H1 (cell line): Measurements from ENCODE around the gene MYH7B. TPM values are rescaled to one million over a fixed set of nuclear protein-coding genes. Genes with fewer than 3 reads are reported as not detected.

Experiments used
- CTCF ChIA-PET: fragments of 300-600 bp; sonication (Branson Sonifier 250); formaldehyde crosslinking; loops from one replicate; lab custom pipeline; 2021; ENCODE audit not compliant: partially characterized antibody; lab: Charles Lee
- POLR2A ChIA-PET: fragments of 300-600 bp; sonication (Branson Sonifier 250); formaldehyde crosslinking; loops from one replicate; lab custom pipeline; 2021; ENCODE audit warnings: inconsistent platforms; ENCODE audit not compliant: partially characterized antibody; lab: Charles Lee
- DNase-seq, 2 experiments: peaks; one replicate each; pipeline versions ENCODE4 v3.0.0 to v3.0.0-alpha.2; 2010 to 2022; ENCODE audit warnings: low spot score in 2 of 2, low read depth in 1 of 2, mixed read lengths in 1 of 2
- FAIRE-seq: peaks from 2 replicates; lab custom pipeline; 2011; peaks lifted over from hg19 to GRCh38; lab: Jason Lieb, UNC
- H2AFZ ChIP-seq: 2 replicates; pipeline ENCODE4 v1.8.1; 2012; ENCODE audit warnings: low read length, inconsistent platforms
- H2AK5ac ChIP-seq: 2 replicates; pipeline ENCODE4 v1.6.1; 2013; ENCODE audit warnings: low read depth, low read length
- H2BK120ac ChIP-seq: replicated peaks from 2 replicates; pipeline ENCODE3; 2013; ENCODE audit warnings: low read depth, low read length, inconsistent platforms
- H2BK12ac ChIP-seq: 2 replicates; pipeline ENCODE4 v1.6.1; 2013; ENCODE audit warnings: low read depth, low read length
- H2BK15ac ChIP-seq: 2 replicates; pipeline ENCODE4 v1.6.1; 2013; ENCODE audit warnings: low read length
- H2BK20ac ChIP-seq: 2 replicates; pipeline ENCODE4 v1.6.1; 2013; ENCODE audit warnings: low read length
- H2BK5ac ChIP-seq: 2 replicates; pipeline ENCODE4 v1.6.1; 2013; ENCODE audit warnings: low read depth, low read length
- H3K14ac ChIP-seq: 2 replicates; pipeline ENCODE4 v1.6.1; 2013; ENCODE audit warnings: inconsistent platforms; ENCODE audit not compliant: insufficient read length
- H3K18ac ChIP-seq: 2 replicates; pipeline ENCODE4 v1.6.1; 2013; ENCODE audit warnings: low read length; ENCODE audit errors: extremely low read depth
- H3K23ac ChIP-seq: 2 replicates; pipeline ENCODE4 v1.6.1; 2013; ENCODE audit warnings: inconsistent platforms; ENCODE audit not compliant: insufficient read length
- H3K23me2 ChIP-seq: 2 replicates; pipeline ENCODE4 v1.6.1; 2013; ENCODE audit warnings: low read depth, low read length
- H3K27ac ChIP-seq: 2 replicates; pipeline ENCODE4 v1.6.1; 2011; ENCODE audit warnings: low read depth, low read length, inconsistent platforms
- H3K27me3 ChIP-seq, 4 experiments: replicated peaks in 1 of 4; 1 replicate in 1 of 4; 2 replicates in 3 of 4; pipeline versions ENCODE4 v1.6.1 to v1.8.1; 2011 to 2013; ENCODE audit warnings: low read length in 3 of 4, mild to moderate bottlenecking in 3 of 4, inconsistent platforms in 2 of 4, mixed read lengths in 2 of 4, moderate library complexity in 1 of 4; ENCODE audit not compliant: control insufficient read depth in 3 of 4, insufficient read depth in 3 of 4; ENCODE audit errors: extremely low read depth in 1 of 4
- H3K36me3 ChIP-seq, 4 experiments: 2 replicates each; pipeline versions ENCODE4 v1.6.1 to v1.8.1; 2011 to 2013; ENCODE audit warnings: mild to moderate bottlenecking in 4 of 4, low read length in 3 of 4, moderate library complexity in 2 of 4, control low read depth in 1 of 4, inconsistent platforms in 1 of 4; ENCODE audit not compliant: insufficient read depth in 4 of 4, control insufficient read depth in 2 of 4
- H3K4ac ChIP-seq: replicated peaks from 2 replicates; pipeline ENCODE3; 2013; ENCODE audit warnings: low read length, low read depth, mixed read lengths, inconsistent platforms; ENCODE audit not compliant: insufficient read length
- H3K4me1 ChIP-seq, 4 experiments: replicated peaks in 1 of 4; 1 replicate in 1 of 4; 2 replicates in 3 of 4; pipeline versions ENCODE4 v1.6.1 to v1.8.1; 2011 to 2013; ENCODE audit warnings: low read length in 3 of 4, inconsistent platforms in 2 of 4, mixed read lengths in 1 of 4; ENCODE audit not compliant: insufficient read depth in 4 of 4, control insufficient read depth in 3 of 4
- H3K4me2 ChIP-seq, 2 experiments: 2 replicates each; pipeline versions ENCODE4 v1.6.1 to v1.8.1; 2011 to 2013; ENCODE audit warnings: low read depth in 2 of 2, low read length in 2 of 2, control low read depth in 1 of 2, inconsistent platforms in 1 of 2, mild to moderate bottlenecking in 1 of 2; ENCODE audit not compliant: insufficient read depth in 1 of 2
- H3K4me3 ChIP-seq, 4 experiments: fragments of 200-600, 300-600 bp in 1 of 4; sonication (generic), shearing (Covaris generic), sonication (Bioruptor Twin) in 1 of 4; 2 replicates each; pipeline versions ENCODE4 v1.5.1 to v1.8.1; 2011 to 2016; ENCODE audit warnings: low read length in 4 of 4, low read depth in 3 of 4, control low read depth in 2 of 4, inconsistent platforms in 2 of 4, mild to moderate bottlenecking in 2 of 4, mixed read lengths in 1 of 4, moderate library complexity in 1 of 4; ENCODE audit not compliant: insufficient read depth in 2 of 4; ENCODE audit errors: extremely low read depth in 1 of 4
- H3K56ac ChIP-seq: replicated peaks from 2 replicates; pipeline ENCODE3; 2013; ENCODE audit warnings: low read depth, mild to moderate bottlenecking, mixed read lengths, low read length, inconsistent platforms; ENCODE audit not compliant: insufficient read length
- H3K79me1 ChIP-seq: 2 replicates; pipeline ENCODE4 v1.6.1; 2013; ENCODE audit warnings: low read depth, low read length, control low read depth
- H3K79me2 ChIP-seq, 2 experiments: 2 replicates each; pipeline versions ENCODE4 v1.6.1 to v1.8.1; 2012 to 2013; ENCODE audit warnings: low read length in 2 of 2, mild to moderate bottlenecking in 2 of 2, inconsistent platforms in 1 of 2; ENCODE audit not compliant: insufficient read depth in 2 of 2, control insufficient read depth in 1 of 2
- H3K9ac ChIP-seq, 4 experiments: replicated peaks in 1 of 4; 1 replicate in 1 of 4; 2 replicates in 3 of 4; pipeline versions ENCODE4 v1.6.1 to v1.8.1; 2011 to 2013; ENCODE audit warnings: low read depth in 3 of 4, low read length in 3 of 4, control low read depth in 2 of 4, mild to moderate bottlenecking in 2 of 4, moderate library complexity in 2 of 4, inconsistent platforms in 1 of 4; ENCODE audit errors: extremely low read depth in 1 of 4
- H3K9me3 ChIP-seq, 2 experiments: 2 replicates each; pipeline versions ENCODE4 v1.6.1 to v1.8.1; 2012 to 2013; ENCODE audit warnings: mild to moderate bottlenecking in 2 of 2, moderate library complexity in 2 of 2, control low read depth in 1 of 2, inconsistent platforms in 1 of 2, low read depth in 1 of 2, low read length in 1 of 2, mixed read lengths in 1 of 2; ENCODE audit not compliant: insufficient read depth in 2 of 2
- H4K20me1 ChIP-seq, 2 experiments: replicated peaks in 1 of 2; 2 replicates each; pipeline versions ENCODE3 to v1.8.1; 2011 to 2013; ENCODE audit warnings: inconsistent platforms in 2 of 2, low read length in 2 of 2, mild to moderate bottlenecking in 1 of 2; ENCODE audit not compliant: insufficient read depth in 2 of 2, control insufficient read depth in 1 of 2
- H4K5ac ChIP-seq: 2 replicates; pipeline ENCODE4 v1.6.1; 2013; ENCODE audit warnings: low read length, low read depth, mixed read lengths, inconsistent platforms; ENCODE audit not compliant: insufficient read length
- H4K8ac ChIP-seq: 2 replicates; pipeline ENCODE4 v1.8.0; 2013; ENCODE audit warnings: mild to moderate bottlenecking, moderate library complexity, low read length, inconsistent platforms; ENCODE audit not compliant: insufficient read depth; ENCODE audit errors: extremely low read depth
- H4K91ac ChIP-seq: replicated peaks from 2 replicates; pipeline ENCODE3; 2013; ENCODE audit warnings: low read length, mixed read lengths, inconsistent platforms; ENCODE audit not compliant: insufficient read length
- ATF3 ChIP-seq: IDR thresholded peaks from 2 replicates; pipeline ENCODE4 v1.6.1; 2011; ENCODE audit warnings: low read depth, mild to moderate bottlenecking, low read length; ENCODE audit not compliant: insufficient read depth
- BRCA1 ChIP-seq: IDR thresholded peaks from 2 replicates; pipeline ENCODE4 v1.6.1; 2012; ENCODE audit warnings: low read depth, low read length, improper control_type of control experiment
- EZH2 ChIP-seq: fragments of 200-600 bp; sonication (generic); IDR thresholded peaks from 2 replicates; pipeline ENCODE4 v1.7.1; 2012; ENCODE audit warnings: low read depth, mild to moderate bottlenecking, moderate library complexity, low read length, inconsistent platforms; ENCODE audit not compliant: severe bottlenecking
- GABPA ChIP-seq: IDR thresholded peaks from 2 replicates; pipeline ENCODE4 v1.6.1; 2011; ENCODE audit warnings: mild to moderate bottlenecking, low read length, moderate library complexity, borderline replicate concordance; ENCODE audit not compliant: insufficient read depth
- PHF8 ChIP-seq: fragments of 200-600 bp; sonication (generic); conservative IDR thresholded peaks from 2 replicates; pipeline ENCODE4 v1.7.1; 2012; ENCODE audit warnings: low read depth, mild to moderate bottlenecking, inconsistent platforms, low read length, moderate library complexity
- WGBS, 2 experiments: shearing (Covaris generic) in 1 of 2; methylation state at CpG; one replicate each; pipeline versions ENCODE4 v1.1.6 to v1.1.7; 2013 to 2015; ENCODE audit warnings: low lambda C conversion rate in 2 of 2, mixed read lengths in 2 of 2, inconsistent platforms in 1 of 2, low coverage in 1 of 2, missing lambda C conversion rate in 1 of 2; ENCODE audit not compliant: insufficient replicate concordance in 2 of 2, insufficient coverage in 1 of 2, insufficient read length in 1 of 2; ENCODE audit errors: extremely low coverage in 1 of 2, missing lambda C conversion rate in 1 of 2; 5-methylcytosine and 5-hydroxymethylcytosine counted together
- polyA plus RNA-seq, 7 experiments: library from polyadenylated mRNA; depleted of rRNA in 3 of 7; stranded (reverse) in 5 of 7; unstranded in 2 of 7; fragments of >200 nt in 5 of 7; fragments of 200-250 nt in 2 of 7; gene quantifications; 1 replicate in 5 of 7; 2 replicates in 1 of 7; 4 replicates in 1 of 7; pipeline versions ENCODE4 v1.2.1 to v1.2.3, GENCODE V29; 2011 to 2013; ENCODE audit warnings: missing spikeins in 2 of 7, mixed read lengths in 2 of 7
- total RNA-seq: library from RNA; stranded (reverse); fragmentation: NEBNext Ultra II Directional; extraction: Animal tissue kit (Norgen Biotek cat#: 25700); gene quantifications from 2 replicates; pipeline ENCODE4 v1.2.1, GENCODE V29; 2021

MYH7B gene
- total and polyA plus RNA-seq, 2 of the 8 experiments (the other 6 are each of a cell fraction or from before 2014, with no cell fraction given), result 0.15 to 0.30 TPM

- no peak overlapping the region for H4K91ac ChIP-seq
- FAIRE-seq (no peak), DNase-seq (no peak)
- H4K5ac ChIP-seq, result no peak overlapping the region
- H3K79me2 ChIP-seq, result no peaks in the 10 kb centered on the region
- H3K9ac ChIP-seq, result peak overlapping the region in 1 of 4 experiments; percentile 28; a peak in 1 of 7 replicates
- TF ChIP-seq GABPA, result no peak
- TF ChIP-seq BRCA1, result no peak
- TF ChIP-seq ATF3, result no peak
- TF ChIP-seq EZH2, result no peak
- TF ChIP-seq PHF8, result no peak
- no peak overlapping the region for H3K4me2 ChIP-seq
- H2AFZ ChIP-seq, result no peak overlapping the region
- no peak overlapping the region for H3K4ac ChIP-seq
- peaks cover 0 to 12% (median 2%) of the 10 kb centered on the region in 4 experiments; a peak in 5 of 8 replicates for H3K36me3 ChIP-seq
- H3K27ac ChIP-seq, result no peak overlapping the region
- CTCF ChIA-PET, result no interaction called here
- no peak overlapping the region for H3K4me3 ChIP-seq
- peaks cover 2 to 4% of the 10 kb centered on the region in 2 experiments; a peak in 2 of 4 replicates for H3K9me3 ChIP-seq
- no peaks in the 10 kb centered on the region for H3K23me2 ChIP-seq
- no peaks in the 10 kb centered on the region for H3K79me1 ChIP-seq
- no peak overlapping the region for H4K8ac ChIP-seq
- H3K56ac ChIP-seq, result no peak overlapping the region
- H2BK12ac ChIP-seq, result no peak overlapping the region
- POLR2A ChIA-PET, result no interaction called here
- H4K20me1 ChIP-seq, result peaks cover 0 to 2% of the 10 kb centered on the region in 2 experiments
- H2BK20ac ChIP-seq, result no peak overlapping the region
- 86% methylated on average over 1 of the region's 1 CpG; no CpG with 5 or more reads in 1 of the 2 experiments for WGBS, 2 experiments
- no peak overlapping the region for H3K23ac ChIP-seq
- H3K18ac ChIP-seq, result no peak overlapping the region
- no peak overlapping the region for H2AK5ac ChIP-seq
- no peak overlapping the region for H2BK5ac ChIP-seq
- H3K27me3 ChIP-seq, result no peaks in the 10 kb centered on the region
- no peak overlapping the region for H3K14ac ChIP-seq
- no peak overlapping the region for H2BK15ac ChIP-seq
- no peak overlapping the region for H2BK120ac ChIP-seq
- H3K4me1 ChIP-seq, result no peaks in the 10 kb centered on the region
These were observed 29.7 kb upstream of the MYH7B start for GRCh38 chr20:34925981-34926380.
